ENCODE data around the gene GNB5.
A peak's percentile ranks its signal among the peaks of the same experiment; 100 is the strongest.

DNA sequence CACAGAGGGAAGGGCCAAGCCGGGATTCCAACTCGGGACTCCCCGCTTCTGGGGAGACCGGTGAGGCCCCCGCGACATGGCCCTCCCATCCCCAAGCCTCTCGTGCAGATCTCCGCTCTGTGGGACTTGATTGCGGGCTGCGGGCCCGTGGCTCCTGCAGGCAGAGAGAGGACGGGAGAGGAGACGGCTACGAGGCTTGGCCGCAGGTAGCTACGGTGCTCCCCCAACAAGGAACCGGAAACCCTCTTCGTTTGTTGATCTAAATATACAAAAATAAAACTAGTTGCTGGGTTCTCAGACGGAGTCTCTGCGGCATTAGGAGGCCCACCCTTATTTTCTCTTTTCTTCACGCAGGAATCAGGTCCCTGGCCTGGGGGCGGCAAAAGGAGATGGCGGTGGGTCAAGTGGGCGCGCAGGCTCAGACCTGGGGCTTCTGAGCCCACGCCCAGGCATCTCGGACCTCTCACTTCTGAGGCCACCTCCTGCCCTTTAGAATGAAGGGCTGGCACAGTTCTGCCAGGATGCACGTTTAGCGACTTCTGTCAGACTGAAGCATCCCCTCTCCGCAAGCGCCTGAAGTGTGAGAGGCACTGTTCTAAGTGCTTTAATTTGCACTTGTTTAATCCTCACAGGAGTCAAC lies 10.9 kb downstream of the GNB5 start:
- no peak for TF ChIP-seq CC2D1A (CRISPR knock-in tag; IDR thresholded peaks at IDR 0.05)
- TF ChIP-seq GTF2F1 (IDR thresholded peaks at IDR 0.05; ENCODE audit: low read length) = no peak
- TF ChIP-seq NCOA5 (CRISPR knock-in tag; IDR thresholded peaks at IDR 0.05) = no peak
- TF ChIP-seq ZNF570 (CRISPR knock-in tag; IDR thresholded peaks at IDR 0.05; ENCODE audit: borderline replicate concordance) = no peak
- TF ChIP-seq FOXC1 (CRISPR knock-in tag; IDR thresholded peaks at IDR 0.05; ENCODE audit: borderline replicate concordance) = 0 out of 2 replicates have a peak, but pooled peaks have one; percentile 53
- TF ChIP-seq, protein P1, sequence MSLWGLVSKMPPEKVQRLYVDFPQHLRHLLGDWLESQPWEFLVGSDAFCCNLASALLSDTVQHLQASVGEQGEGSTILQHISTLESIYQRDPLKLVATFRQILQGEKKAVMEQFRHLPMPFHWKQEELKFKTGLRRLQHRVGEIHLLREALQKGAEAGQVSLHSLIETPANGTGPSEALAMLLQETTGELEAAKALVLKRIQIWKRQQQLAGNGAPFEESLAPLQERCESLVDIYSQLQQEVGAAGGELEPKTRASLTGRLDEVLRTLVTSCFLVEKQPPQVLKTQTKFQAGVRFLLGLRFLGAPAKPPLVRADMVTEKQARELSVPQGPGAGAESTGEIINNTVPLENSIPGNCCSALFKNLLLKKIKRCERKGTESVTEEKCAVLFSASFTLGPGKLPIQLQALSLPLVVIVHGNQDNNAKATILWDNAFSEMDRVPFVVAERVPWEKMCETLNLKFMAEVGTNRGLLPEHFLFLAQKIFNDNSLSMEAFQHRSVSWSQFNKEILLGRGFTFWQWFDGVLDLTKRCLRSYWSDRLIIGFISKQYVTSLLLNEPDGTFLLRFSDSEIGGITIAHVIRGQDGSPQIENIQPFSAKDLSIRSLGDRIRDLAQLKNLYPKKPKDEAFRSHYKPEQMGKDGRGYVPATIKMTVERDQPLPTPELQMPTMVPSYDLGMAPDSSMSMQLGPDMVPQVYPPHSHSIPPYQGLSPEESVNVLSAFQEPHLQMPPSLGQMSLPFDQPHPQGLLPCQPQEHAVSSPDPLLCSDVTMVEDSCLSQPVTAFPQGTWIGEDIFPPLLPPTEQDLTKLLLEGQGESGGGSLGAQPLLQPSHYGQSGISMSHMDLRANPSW (CRISPR knock-in tag; IDR thresholded peaks at IDR 0.05; ENCODE audit: borderline replicate concordance) = no peak
- TF ChIP-seq POLR2G (IDR thresholded peaks at IDR 0.05; ENCODE audit: low read depth, low read length) = no peak
- TF ChIP-seq ZNF274 (CRISPR knock-in tag; IDR thresholded peaks at IDR 0.05) = no peak
- no peak for TF ChIP-seq NR2C2 (CRISPR knock-in tag; IDR thresholded peaks at IDR 0.05; ENCODE audit: borderline replicate concordance)
- no peak for TF ChIP-seq POLR2A (IDR thresholded peaks at IDR 0.05; ENCODE audit: insufficient read depth in 1 of 2, low read depth in 2 of 2, low read length in 2 of 2)

All from HepG2 (cell line).